Right renal pelvis (tissue), 4 donors: ENCODE results near the gene CCP110. TPM values are rescaled to one million over a fixed set of nuclear protein-coding genes. Genes with fewer than 3 reads are reported as not detected.
A peak's percentile ranks its signal among the peaks of the same experiment; 100 is the strongest.

Source experiments
- DNase-seq, 4 donors: peaks; one replicate each; pipeline ENCODE4 v3.0.0-alpha.2; 2013; ENCODE audit warnings: low read depth in 4 of 4, low spot score in 3 of 4, missing footprints in 1 of 4
- polyA plus RNA-seq, 4 donors: library from polyadenylated mRNA; unstranded; fragments of 120-200 nt; gene quantifications; one replicate each; pipeline ENCODE4 v1.2.1, GENCODE V29; 2013; ENCODE audit not compliant: insufficient read length in 4 of 4

CCP110 gene
- polyA plus RNA-seq, 4 donors: 21.4 to 28.2 (median 25.7) TPM

- DNase-seq: peak in 3 of 4 donors; percentile 2 to 16 (median 12)
Measured at GRCh38 chr16:19589771-19590302, 66.1 kb downstream of the CCP110 start.

- DNase-seq: no peak
Measured at GRCh38 chr16:19595043-19595767, 71.5 kb downstream of the CCP110 start.

- DNase-seq: no peak
Measured at GRCh38 chr16:19598805-19599510, 75.2 kb downstream of the CCP110 start.

- no peak for DNase-seq
Measured at GRCh38 chr16:19599968-19600716, 76.4 kb downstream of the CCP110 start.

GRCh38 chr16:19601083-19601976 is 77.6 kb downstream of the CCP110 start:
- peak; percentile 15 to 45 (median 22) for DNase-seq

Other genes with a start within 250 kb of the CCP110 start
- gene CLEC19A, start 238.2 kb upstream of the CCP110 start, polyA plus RNA-seq: under 1 TPM in 1 of 4 donors, not detected in 3; 0.04 TPM
- gene TMC5, start 106.1 kb upstream of the CCP110 start, polyA plus RNA-seq: under 1 TPM; 0.43 to 0.72 (median 0.51) TPM
- gene GDE1, start 1.8 kb upstream of the CCP110 start, polyA plus RNA-seq: 10 to 100 TPM; 74.6 to 84.0 (median 79.3) TPM
- 10 to 100 TPM; 60.7 to 69.3 (median 65.1) TPM for gene VPS35L, start 31.8 kb downstream of the CCP110 start, polyA plus RNA-seq
- 10 to 100 TPM; 38.2 to 42.0 (median 39.5) TPM for gene KNOP1, start 194.3 kb downstream of the CCP110 start, polyA plus RNA-seq
- gene IQCK, start 194.3 kb downstream of the CCP110 start, polyA plus RNA-seq: 10 to 100 TPM; 45.0 to 51.9 (median 49.2) TPM